Activated naive CD4-positive, alpha-beta T cell treated with Interleukin-2 at 50 U/mL for 16 hours (primary cell): ENCODE data around the gene LRRC52.

Experiments used
- DNase-seq: peaks from one replicate; pipeline ENCODE4 v3.0.0-alpha.2; 2020

LRRC52 gene

DNA sequence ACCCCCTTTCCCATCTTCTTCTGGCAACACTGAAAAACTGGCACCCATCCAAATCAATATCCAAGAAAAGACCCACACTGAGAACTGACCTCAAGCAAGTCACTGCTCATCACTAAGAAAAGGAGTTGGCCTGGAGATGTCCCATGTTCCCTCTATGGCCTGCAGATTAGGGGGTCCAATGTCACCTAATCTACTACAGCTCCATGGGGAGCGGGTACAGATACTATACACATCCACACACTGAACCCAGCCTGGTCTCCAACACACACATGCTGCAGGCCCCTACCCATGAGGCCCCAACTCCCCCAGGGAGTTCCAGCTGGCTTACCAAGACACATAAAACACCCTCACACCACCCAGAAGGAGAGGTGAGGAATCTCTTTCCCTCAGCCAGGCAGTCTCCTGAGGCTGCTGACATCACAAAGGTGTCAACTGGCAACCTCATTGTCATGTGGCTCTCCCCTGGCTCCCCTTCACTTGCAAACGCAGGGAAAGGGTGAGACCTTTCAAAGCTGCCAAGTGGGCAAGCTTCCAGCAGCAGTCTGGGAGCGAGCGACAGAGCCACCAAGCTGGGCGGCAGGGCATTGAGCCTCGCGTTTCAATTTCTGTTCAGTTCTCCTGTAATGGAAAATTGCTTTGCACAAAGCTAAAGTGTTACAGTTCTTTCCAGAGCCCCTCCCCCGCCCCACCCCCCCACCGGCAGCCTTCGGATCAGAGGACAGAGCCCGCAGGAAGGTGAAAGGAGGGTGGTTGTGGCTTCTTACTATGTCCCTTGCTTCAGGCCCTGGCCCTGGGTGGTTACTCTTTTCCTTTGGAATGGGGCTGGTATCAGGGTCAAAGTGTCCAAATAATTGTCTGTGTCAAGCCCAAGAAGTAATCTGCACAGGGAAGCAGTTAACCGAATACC is at the start of gene LRRC52:
LRRC52 (plus strand) TSS at position 469 of the 907 bp plus-strand sequence; CDS start at position 766, 297 bp downstream.
- DNase-seq: no peak

- DNase-seq: no peak
Observed at GRCh38 chr1:165494949-165495857, 48.6 kb upstream of the LRRC52 start.

DNA sequence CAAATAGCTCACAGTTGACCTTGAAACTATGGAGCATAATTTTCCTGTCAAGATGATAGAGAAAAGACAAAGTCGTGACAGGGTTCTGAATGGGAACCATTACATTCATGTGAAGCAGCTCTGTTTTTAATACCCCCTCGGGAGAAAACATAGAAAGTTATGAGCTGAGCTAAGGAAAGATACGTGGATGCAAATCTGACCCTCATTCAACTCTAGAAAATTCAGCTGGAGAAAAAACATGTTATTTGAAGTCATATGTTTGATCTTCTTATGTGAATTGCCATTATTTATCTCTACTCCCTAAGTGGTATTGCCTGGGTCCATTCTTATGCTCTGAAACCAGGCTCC is 48.0 kb upstream of the LRRC52 start:
- DNase-seq: no peak

GRCh38 chr1:165496501-165496900 is 47.3 kb upstream of the LRRC52 start:
- DNase-seq: no peak

- no peak for DNase-seq
Observed at GRCh38 chr1:165497069-165498013, 46.5 kb upstream of the LRRC52 start.

GRCh38 chr1:165501330-165501969 is 42.4 kb upstream of the LRRC52 start:
- no peak for DNase-seq

- DNase-seq: no peak
Observed at GRCh38 chr1:165501970-165502348, 41.8 kb upstream of the LRRC52 start.

DNA sequence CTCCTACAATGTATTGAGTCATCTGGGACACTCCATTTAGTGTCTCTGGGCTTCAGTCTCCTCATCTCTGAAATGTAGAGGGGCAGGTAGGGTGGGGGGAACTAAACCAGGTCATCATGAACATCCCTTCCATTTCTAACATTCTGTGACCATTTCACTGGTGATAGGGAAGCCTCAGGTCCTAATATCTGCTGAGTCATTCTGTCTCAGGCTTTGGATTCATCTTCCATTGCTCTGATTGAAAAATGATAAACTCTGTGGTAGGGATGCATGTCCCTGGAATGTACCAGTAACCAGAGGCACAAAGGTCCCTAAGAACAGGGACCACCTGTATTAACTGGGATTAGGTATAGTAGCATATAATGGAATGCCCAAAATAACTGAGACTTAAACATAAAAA is 36.2 kb upstream of the LRRC52 start:
- DNase-seq: no peak

DNA sequence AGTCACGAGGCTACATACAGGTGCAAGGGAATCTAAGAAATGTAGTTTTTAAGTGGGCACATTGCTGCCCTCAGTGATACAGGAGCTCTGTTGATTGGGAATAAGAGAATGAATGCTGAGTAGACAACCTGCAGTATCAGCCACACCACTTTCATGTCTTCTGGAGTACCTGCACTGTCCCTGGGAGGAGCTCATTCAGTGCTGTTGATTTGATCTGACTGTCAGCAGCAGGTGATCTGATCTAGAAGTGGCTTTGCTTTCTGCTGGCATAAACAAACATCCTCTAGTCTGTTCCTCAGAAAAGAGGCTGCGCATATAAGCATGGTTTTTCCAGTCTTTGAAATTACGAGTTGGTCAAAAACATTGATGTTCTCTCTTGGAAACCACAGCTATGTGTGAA is 35.5 kb upstream of the LRRC52 start:
- no peak for DNase-seq

DNA sequence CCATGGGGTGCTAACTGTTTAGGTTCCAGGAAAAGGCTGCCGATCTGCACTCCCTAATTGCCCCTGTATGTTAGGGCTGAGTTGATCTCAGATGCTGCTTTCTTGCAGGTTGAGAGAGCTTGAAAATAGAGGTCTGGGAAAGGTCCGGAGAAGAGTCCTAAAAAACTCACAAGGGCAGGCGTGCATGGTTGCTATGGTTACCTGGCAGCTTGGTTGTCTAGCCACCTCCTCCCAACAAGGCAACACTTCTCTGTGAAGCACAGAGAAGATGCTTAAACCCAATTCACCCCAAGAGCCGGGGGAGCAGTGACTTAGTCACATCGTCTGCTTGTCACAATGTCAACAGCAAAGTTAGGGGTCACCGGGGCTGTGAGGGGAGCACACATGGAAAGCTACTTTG is 31.0 kb upstream of the LRRC52 start:
- DNase-seq: no peak

GRCh38 chr1:165516469-165516868 is 27.3 kb upstream of the LRRC52 start:
- DNase-seq: no peak

DNA sequence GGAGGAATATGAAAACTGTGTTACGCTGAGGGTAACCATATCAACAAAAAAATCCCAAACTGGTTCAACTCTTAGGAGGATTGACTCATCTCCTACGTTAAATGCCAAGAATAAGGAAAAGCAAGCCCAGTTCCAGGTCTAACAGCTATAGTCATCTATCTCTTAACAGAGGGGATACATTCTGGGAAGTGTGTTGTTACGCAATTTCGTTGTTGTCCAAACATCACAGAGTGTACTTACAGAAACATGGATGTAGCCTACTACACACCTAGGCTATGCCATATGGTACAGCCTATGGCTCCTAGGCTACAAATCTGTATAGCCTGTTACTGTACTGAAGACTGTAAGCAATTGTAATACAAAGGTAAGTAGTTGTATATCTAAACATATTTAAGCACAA is 23.2 kb upstream of the LRRC52 start:
- DNase-seq: no peak

DNA sequence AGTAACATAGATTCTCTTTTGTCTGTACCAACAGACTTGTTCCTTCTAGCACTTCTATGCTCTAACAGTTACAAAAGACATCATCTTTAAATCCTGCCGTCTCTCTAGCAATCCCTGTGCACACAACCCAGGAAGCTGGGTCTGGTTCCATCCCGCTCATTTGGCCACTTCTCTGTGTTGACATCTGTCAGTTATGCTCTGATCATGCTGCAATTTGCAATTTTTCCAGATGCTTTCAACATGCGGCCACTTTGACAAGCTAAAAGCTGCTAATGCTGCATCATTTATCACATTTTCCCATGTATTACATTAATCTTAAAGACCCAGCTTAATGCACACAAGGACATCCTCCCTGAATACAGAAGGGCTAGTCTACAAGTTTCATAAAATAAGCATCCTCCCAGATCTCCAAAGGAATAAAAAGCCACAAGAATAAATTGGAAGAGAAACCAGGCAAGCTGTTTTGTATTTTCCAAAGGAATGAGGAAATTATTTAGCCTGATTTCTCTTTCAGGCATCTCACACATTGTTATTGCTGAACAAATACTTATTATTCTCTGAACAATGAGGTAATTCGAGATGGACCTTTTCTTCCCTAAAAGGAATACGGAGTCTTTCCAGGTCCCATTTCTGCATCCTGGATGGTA is 19.0 kb upstream of the LRRC52 start:
- DNase-seq: no peak

- DNase-seq: no peak
Observed at GRCh38 chr1:165525708-165526107, 18.1 kb upstream of the LRRC52 start.

GRCh38 chr1:165527251-165528007 is 16.4 kb upstream of the LRRC52 start:
- no peak for DNase-seq

DNA sequence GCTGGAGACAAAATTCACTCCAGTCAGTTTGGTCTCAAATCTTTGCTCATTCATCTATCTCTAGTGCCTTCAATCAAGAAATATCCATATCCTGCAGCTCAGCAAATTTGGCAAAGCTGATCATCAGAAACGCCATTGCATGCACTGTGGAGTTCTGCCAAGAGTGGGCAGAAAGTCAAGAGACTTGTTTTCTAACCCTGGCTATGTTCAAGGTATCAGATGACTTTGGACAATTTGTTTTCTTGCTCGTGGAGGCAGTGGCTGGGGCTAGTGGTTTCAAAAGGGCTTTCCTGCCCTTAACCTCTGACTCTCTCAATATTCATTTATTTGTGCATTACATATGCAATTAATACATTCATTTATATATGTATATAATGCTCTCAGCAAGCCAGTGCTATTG is 12.8 kb upstream of the LRRC52 start:
- no peak for DNase-seq

- no peak for DNase-seq
Observed at GRCh38 chr1:165532053-165532452, 11.7 kb upstream of the LRRC52 start.

DNA sequence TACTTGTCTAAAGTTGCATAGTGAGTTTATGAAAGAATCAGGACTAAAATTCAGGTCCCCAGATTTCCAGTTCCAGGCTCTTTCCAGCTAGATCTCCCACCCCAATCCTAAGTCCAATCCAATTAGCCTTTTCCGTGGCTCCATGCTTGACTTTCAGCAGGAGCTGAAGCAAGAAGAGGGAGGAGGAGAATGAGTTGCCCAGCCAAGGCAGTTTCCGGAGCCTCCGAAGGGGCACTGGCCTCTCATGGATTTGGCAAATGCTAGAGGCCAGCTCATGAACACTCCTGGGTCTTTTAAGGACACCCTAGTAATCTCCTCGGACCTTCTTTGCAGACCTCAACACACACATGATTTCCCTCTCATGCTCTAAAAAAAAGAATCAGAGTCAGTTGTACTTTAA is 10.5 kb upstream of the LRRC52 start:
- DNase-seq: no peak

DNA sequence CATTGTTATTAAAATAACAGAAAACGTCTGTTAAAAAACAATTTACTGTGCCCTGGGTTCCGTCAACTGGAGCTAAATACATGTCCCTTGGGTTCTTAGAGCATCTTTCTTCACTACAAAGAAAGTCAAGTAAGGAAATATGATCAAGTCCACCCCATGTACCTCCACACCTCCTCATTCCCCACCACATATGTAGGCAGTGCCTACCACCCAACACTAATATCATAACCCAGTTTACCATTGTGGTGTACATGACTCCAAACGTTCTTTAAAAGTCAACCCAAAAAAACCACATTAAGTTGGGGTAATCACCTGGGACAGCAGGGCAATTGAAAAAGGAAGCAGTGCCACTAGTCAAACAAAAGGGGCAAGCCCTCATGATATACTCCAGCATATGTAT is 7.8 kb upstream of the LRRC52 start:
- DNase-seq: no peak

DNA sequence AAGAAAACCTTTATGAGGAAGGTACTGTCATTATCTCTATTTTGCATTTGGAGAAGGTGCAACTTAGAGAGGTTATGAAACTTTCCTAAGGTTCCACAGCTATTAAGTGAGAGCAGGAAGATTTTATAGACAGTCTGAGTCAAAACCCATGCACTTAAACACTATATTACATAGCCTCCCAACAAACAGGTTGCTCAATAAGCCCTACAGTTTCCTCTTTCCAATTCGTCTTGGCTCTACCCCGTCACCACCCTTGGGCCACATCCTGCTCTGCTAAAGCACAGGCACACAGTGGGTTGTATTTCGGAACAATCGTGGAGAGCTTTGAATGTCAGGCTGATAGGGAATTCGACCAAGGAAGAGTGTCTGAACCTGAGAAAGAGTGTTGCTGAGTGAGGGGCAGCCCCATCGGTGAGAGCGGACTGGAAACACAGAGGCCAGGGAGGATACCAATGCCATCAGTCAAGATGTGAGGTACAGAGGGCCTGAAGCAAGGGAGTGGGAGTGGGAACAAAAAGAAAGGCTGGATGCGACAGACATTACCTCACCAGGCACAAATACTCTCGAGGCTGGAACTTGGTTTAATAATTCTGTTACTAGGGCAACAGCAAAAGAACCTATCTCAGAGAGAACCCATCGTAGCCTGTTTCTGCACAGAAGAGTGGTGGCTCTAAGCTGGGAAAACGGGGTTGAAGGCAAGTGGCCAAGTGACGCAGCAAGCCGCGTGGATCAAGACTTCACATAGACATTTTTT is 6.3 kb upstream of the LRRC52 start:
- no peak for DNase-seq
